22Rv1 (cell line): ENCODE measurements around the gene CASP2.

ENCODE experiments used
- ZFX ChIP-seq: fragments of 450-650 bp; IDR thresholded peaks from 2 replicates; pipeline ENCODE4 v1.6.1; 2017; ENCODE audit warnings: antibody characterized with exemption, borderline replicate concordance
- TF ChIP-seq, protein P1 (sequence below): fragments of 450-650 bp; IDR thresholded peaks from 2 replicates; pipeline ENCODE4 v1.5.1; 2017; ENCODE audit warnings: mild to moderate bottlenecking

DNA sequence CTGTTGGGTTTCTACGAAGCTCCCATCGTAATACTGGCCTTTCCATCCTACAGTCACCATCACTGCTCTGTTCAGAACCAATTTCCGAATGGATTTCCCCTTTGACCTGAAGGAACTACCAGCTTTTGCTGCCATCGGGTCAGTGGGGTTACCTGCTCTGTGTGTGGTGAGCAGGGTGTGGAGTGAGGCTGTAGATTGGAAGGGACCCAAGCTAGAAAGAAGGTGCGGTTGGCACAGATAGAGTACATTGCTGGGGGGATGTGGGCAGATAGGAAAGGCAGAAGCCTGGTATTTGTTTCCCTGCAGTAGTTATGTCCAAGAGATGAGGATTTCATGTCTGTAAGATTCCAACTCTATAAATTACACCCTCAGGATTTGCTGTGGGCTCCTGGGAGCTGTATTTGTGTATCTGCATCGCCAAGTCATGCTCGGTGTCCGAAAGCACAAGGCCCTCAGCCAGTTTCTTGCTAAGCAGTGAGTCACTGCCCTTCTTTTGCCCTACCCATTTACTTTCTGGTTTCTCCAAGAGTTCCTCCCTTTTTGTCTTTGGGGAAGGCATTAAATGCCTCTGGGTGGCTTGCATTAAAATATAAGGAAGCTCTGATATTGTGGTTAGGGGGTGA is 43.1 kb downstream of the CASP2 start:
- TF ChIP-seq, protein P1, sequence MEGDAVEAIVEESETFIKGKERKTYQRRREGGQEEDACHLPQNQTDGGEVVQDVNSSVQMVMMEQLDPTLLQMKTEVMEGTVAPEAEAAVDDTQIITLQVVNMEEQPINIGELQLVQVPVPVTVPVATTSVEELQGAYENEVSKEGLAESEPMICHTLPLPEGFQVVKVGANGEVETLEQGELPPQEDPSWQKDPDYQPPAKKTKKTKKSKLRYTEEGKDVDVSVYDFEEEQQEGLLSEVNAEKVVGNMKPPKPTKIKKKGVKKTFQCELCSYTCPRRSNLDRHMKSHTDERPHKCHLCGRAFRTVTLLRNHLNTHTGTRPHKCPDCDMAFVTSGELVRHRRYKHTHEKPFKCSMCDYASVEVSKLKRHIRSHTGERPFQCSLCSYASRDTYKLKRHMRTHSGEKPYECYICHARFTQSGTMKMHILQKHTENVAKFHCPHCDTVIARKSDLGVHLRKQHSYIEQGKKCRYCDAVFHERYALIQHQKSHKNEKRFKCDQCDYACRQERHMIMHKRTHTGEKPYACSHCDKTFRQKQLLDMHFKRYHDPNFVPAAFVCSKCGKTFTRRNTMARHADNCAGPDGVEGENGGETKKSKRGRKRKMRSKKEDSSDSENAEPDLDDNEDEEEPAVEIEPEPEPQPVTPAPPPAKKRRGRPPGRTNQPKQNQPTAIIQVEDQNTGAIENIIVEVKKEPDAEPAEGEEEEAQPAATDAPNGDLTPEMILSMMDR, result no peak
- no peak for TF ChIP-seq ZFX
